B cell (primary cell): ENCODE results near the gene COL25A1. TPM values are rescaled to one million over a fixed set of nuclear protein-coding genes. Genes with fewer than 3 reads are reported as not detected.

Experiments
- ATAC-seq: fragments of 200-7000 bp; cut with Tn5 transposase; one replicate; pipeline ENCODE4 v1.10.0; 2021; ENCODE audit warnings: low read depth, mild to moderate bottlenecking, moderate number of reproducible peaks, moderate library complexity
- CTCF ChIA-PET: fragments of 350-600 bp; sonication (Branson Sonifier 250); formaldehyde crosslinking; loops from one replicate; lab custom pipeline; 2021; ENCODE audit warnings: antibody characterized with exemption, inconsistent platforms; lab: Charles Lee
- POLR2A ChIA-PET: fragments of 350-600 bp; sonication (Branson Sonifier 250); formaldehyde crosslinking; loops from one replicate; lab custom pipeline; 2021; ENCODE audit warnings: antibody characterized with exemption; lab: Charles Lee
- DNase-seq: peaks from one replicate; pipeline ENCODE4 v3.0.0; 2013
- H2AFZ ChIP-seq: 2 replicates; pipeline ENCODE4 v1.6.1; 2012; ENCODE audit warnings: mild to moderate bottlenecking, low read depth, low read length; ENCODE audit not compliant: insufficient read depth, poor library complexity, severe bottlenecking
- H3K27ac ChIP-seq, 2 donors: 1 replicate in 1 of 2; 2 replicates in 1 of 2; pipeline ENCODE4 v1.5.1; 2012 to 2013; ENCODE audit warnings: low read length in 2 of 2, mild to moderate bottlenecking in 2 of 2, moderate library complexity in 1 of 2
- H3K27me3 ChIP-seq, 4 experiments: fragments of 200-600 bp in 1 of 4; sonication (generic) in 1 of 4; replicated peaks in 1 of 4; 1 replicate in 2 of 4; 2 replicates in 2 of 4; pipeline versions ENCODE4 v1.6.1 to v1.7.0; 2013 to 2016; ENCODE audit warnings: low read length in 3 of 4, mild to moderate bottlenecking in 2 of 4, mixed read lengths in 1 of 4, moderate library complexity in 1 of 4; ENCODE audit not compliant: insufficient read depth in 4 of 4, control insufficient read depth in 3 of 4; ENCODE audit errors: control extremely low read depth in 1 of 4
- H3K36me3 ChIP-seq, 2 experiments: replicated peaks in 1 of 2; 1 replicate in 1 of 2; 2 replicates in 1 of 2; pipeline versions ENCODE4 v1.6.1 to v1.7.1; 2013; ENCODE audit warnings: low read length in 1 of 2; ENCODE audit not compliant: insufficient read depth in 2 of 2, control insufficient read depth in 1 of 2; ENCODE audit errors: control extremely low read depth in 1 of 2, extremely low read depth in 1 of 2
- H3K4me1 ChIP-seq, 2 donors: fragments of 200-600 bp in 1 of 2; sonication (generic) in 1 of 2; 1 replicate in 1 of 2; 2 replicates in 1 of 2; pipeline versions ENCODE4 v1.5.1 to v1.6.1; 2013 to 2017; ENCODE audit warnings: low read length in 2 of 2; ENCODE audit not compliant: control insufficient read depth in 2 of 2, insufficient read depth in 2 of 2
- H3K4me2 ChIP-seq: replicated peaks from 2 replicates; pipeline ENCODE3; 2012; ENCODE audit warnings: mild to moderate bottlenecking, low read depth, low read length; ENCODE audit not compliant: poor library complexity, severe bottlenecking
- H3K4me3 ChIP-seq, 5 experiments: fragments of 200-600 bp in 1 of 5; sonication (generic) in 1 of 5; 1 replicate in 3 of 5; 2 replicates in 2 of 5; pipeline versions ENCODE4 v1.5.1 to v1.7.0; 2011 to 2016; ENCODE audit warnings: low read length in 4 of 5, mild to moderate bottlenecking in 4 of 5, low read depth in 2 of 5, control low read depth in 1 of 5, moderate library complexity in 1 of 5; ENCODE audit not compliant: insufficient read depth in 1 of 5; ENCODE audit errors: control extremely low read depth in 1 of 5, extremely low read depth in 1 of 5
- H3K79me2 ChIP-seq: fragments of 200-600 bp; sonication (generic); one replicate; pipeline ENCODE4 v1.6.0; 2016; ENCODE audit warnings: low read length; ENCODE audit not compliant: control insufficient read depth, insufficient read depth
- H3K9ac ChIP-seq: fragments of 200-600 bp; sonication (generic); 2 replicates; pipeline ENCODE4 v1.6.1; 2017; ENCODE audit warnings: mild to moderate bottlenecking, low read length, moderate library complexity
- H3K9me3 ChIP-seq, 3 donors: one replicate each; pipeline versions ENCODE4 v1.6.1 to v1.7.1; 2013; ENCODE audit warnings: low read length in 2 of 3; ENCODE audit not compliant: control insufficient read depth in 2 of 3, insufficient read depth in 1 of 3; ENCODE audit errors: control extremely low read depth in 1 of 3
- H4K20me1 ChIP-seq: 2 replicates; pipeline ENCODE4 v1.6.0; 2012; ENCODE audit warnings: mild to moderate bottlenecking, low read length; ENCODE audit not compliant: insufficient read depth, control insufficient read depth, poor library complexity, severe bottlenecking
- H3K27ac Mint-ChIP-seq: one replicate; pipeline ENCODE4 v1.8.0; 2021; ENCODE audit warnings: mixed read lengths
- H3K27me3 Mint-ChIP-seq: one replicate; pipeline ENCODE4 v1.8.0; 2021; ENCODE audit warnings: mixed read lengths
- H3K4me1 Mint-ChIP-seq: one replicate; pipeline ENCODE4 v1.8.0; 2021; ENCODE audit warnings: mixed read lengths
- H3K4me3 Mint-ChIP-seq: one replicate; pipeline ENCODE4 v1.8.0; 2021; ENCODE audit warnings: mixed read lengths
- H3K9me3 Mint-ChIP-seq: one replicate; pipeline ENCODE4 v1.8.0; 2022; ENCODE audit warnings: mixed read lengths; ENCODE audit not compliant: insufficient read depth
- CTCF ChIP-seq: fragments of 200-600 bp; IDR thresholded peaks from one replicate; pipeline ENCODE4 v1.8.0; 2022; ENCODE audit warnings: antibody characterized with exemption, mild to moderate bottlenecking
- EZH2 ChIP-seq: IDR thresholded peaks from 2 replicates; pipeline ENCODE4 v1.6.1; 2012; ENCODE audit warnings: borderline replicate concordance, low read depth, mild to moderate bottlenecking, moderate library complexity, low read length; ENCODE audit not compliant: insufficient read depth, poor library complexity, severe bottlenecking
- WGBS: methylation state at CpG from one replicate; pipeline ENCODE4 v1.1.5; 2013; ENCODE audit warnings: missing lambda C conversion rate; ENCODE audit not compliant: insufficient coverage; 5-methylcytosine and 5-hydroxymethylcytosine counted together
- intact Hi-C: fragments of 100-400 bp; cut with micrococcal nuclease; formaldehyde crosslinking; loops from one replicate; pipeline ENCODE4 v1.10.0; 2022
- polyA plus RNA-seq: library from polyadenylated mRNA; depleted of rRNA; stranded (reverse); fragments of >200 nt; gene quantifications from 2 replicates; pipeline ENCODE4 v1.2.3, GENCODE V29; 2012
- total RNA-seq, 2 donors: library from RNA; stranded (reverse); fragments of 120-200 nt in 1 of 2; gene quantifications; 1 replicate in 1 of 2; 2 replicates in 1 of 2; pipeline versions ENCODE4 v1.2.3 to v1.2.4, GENCODE V29; 2013 to 2022

The COL25A1 gene
- total and polyA plus RNA-seq, 2 donors (not counting 1 experiment from before 2014, with no cell fraction given): not detected

- Histone ChIP-seq H3K4me2 (no peak overlapping the region), H2AFZ (no peak overlapping the region), H3K27ac (no peak overlapping the region), H3K9me3 (peaks cover 0 to 6% (median 0%) of the 10 kb centered on the region in 3 donors), H3K4me1 (no peaks in the 10 kb centered on the region), H3K4me3 (no peak overlapping the region), H3K9ac (no peak overlapping the region), H3K79me2 (no peaks in the 10 kb centered on the region), H3K36me3 (no peaks in the 10 kb centered on the region), H3K27me3 (no peaks in the 10 kb centered on the region), H4K20me1 (no peaks in the 10 kb centered on the region)
- no peak for ATAC-seq
- TF ChIP-seq EZH2: no peak
- TF ChIP-seq CTCF: no peak
- H3K27ac Mint-ChIP-seq: no peak overlapping the region
- POLR2A ChIA-PET: no interaction called here
- H3K4me3 Mint-ChIP-seq: no peak overlapping the region
- intact Hi-C loops: no loop called here
- H3K9me3 Mint-ChIP-seq: peaks cover 2% of the 10 kb centered on the region
- H3K4me1 Mint-ChIP-seq: no peaks in the 10 kb centered on the region
- DNase-seq: no peak
- 97% methylated on average over 3 of the region's 4 CpGs for WGBS
- CTCF ChIA-PET: no interaction called here
- H3K27me3 Mint-ChIP-seq: no peaks in the 10 kb centered on the region
Observed at GRCh38 chr4:109026588-109026987, 275.9 kb downstream of the COL25A1 start.

GRCh38 chr4:109025471-109026076 is 276.9 kb downstream of the COL25A1 start:
- POLR2A ChIA-PET: no interaction called here
- 83% methylated on average over 2 of the region's 3 CpGs for WGBS

More at GRCh38 chr4:109025471-109026076, 276.9 kb downstream of the COL25A1 start:
- intact Hi-C loops: no loop called here
- H2AFZ ChIP-seq: no peak overlapping the region
- CTCF ChIA-PET: no interaction called here
- Mint-ChIP-seq H3K27me3 (no peaks in the 10 kb centered on the region), H3K27ac (no peak overlapping the region), H3K4me1 (no peaks in the 10 kb centered on the region), H3K4me3 (no peak overlapping the region), H3K9me3 (peaks cover 5% of the 10 kb centered on the region)
- DNase-seq (no peak), ATAC-seq (no peak)
- no peak overlapping the region for H3K9ac ChIP-seq
- H3K4me2 ChIP-seq: no peak overlapping the region
- no peak overlapping the region for H3K4me3 ChIP-seq
- H3K9me3 ChIP-seq: peaks cover 0 to 12% (median 0%) of the 10 kb centered on the region in 3 donors
- H4K20me1 ChIP-seq: no peaks in the 10 kb centered on the region
- H3K27ac ChIP-seq: no peak overlapping the region
- TF ChIP-seq CTCF (no peak), EZH2 (no peak)
- H3K27me3 ChIP-seq: no peaks in the 10 kb centered on the region
- no peaks in the 10 kb centered on the region for H3K4me1 ChIP-seq
- H3K36me3 ChIP-seq: no peaks in the 10 kb centered on the region
- no peaks in the 10 kb centered on the region for H3K79me2 ChIP-seq
